H9 (cell line): Measurements from ENCODE around the gene CFAP61. TPM values are rescaled to one million over a fixed set of nuclear protein-coding genes. Genes with fewer than 3 reads are reported as not detected.

ENCODE experiments used
- DNase-seq: peaks from one replicate; pipeline ENCODE4 v3.0.0-alpha.2; 2017
- H2AFZ ChIP-seq: one replicate; pipeline ENCODE4 v1.6.1; 2013; ENCODE audit warnings: mild to moderate bottlenecking, low read length, control low read depth, moderate library complexity
- H2AK5ac ChIP-seq: 2 replicates; pipeline ENCODE4 v1.6.1; 2013; ENCODE audit warnings: low read length, control low read depth, mixed read lengths; ENCODE audit not compliant: insufficient read length
- H2BK120ac ChIP-seq: one replicate; pipeline ENCODE4 v1.6.1; 2013; ENCODE audit warnings: low read depth, mild to moderate bottlenecking, low read length, control low read depth, inconsistent platforms; ENCODE audit not compliant: poor library complexity, severe bottlenecking
- H2BK12ac ChIP-seq: 2 replicates; pipeline ENCODE4 v1.6.1; 2013; ENCODE audit warnings: low read length, control low read depth, mixed read lengths, low read depth; ENCODE audit not compliant: insufficient read length
- H2BK15ac ChIP-seq: 2 replicates; pipeline ENCODE4 v1.6.1; 2013; ENCODE audit warnings: low read depth, low read length, control low read depth
- H2BK20ac ChIP-seq: one replicate; pipeline ENCODE4 v1.6.1; 2013; ENCODE audit warnings: low read depth, mild to moderate bottlenecking, low read length, control low read depth, inconsistent platforms; ENCODE audit not compliant: poor library complexity, severe bottlenecking
- H2BK5ac ChIP-seq: 2 replicates; pipeline ENCODE4 v1.6.1; 2013; ENCODE audit warnings: low read length, control low read depth, mixed read lengths; ENCODE audit not compliant: insufficient read length
- H3K14ac ChIP-seq: 2 replicates; pipeline ENCODE4 v1.6.1; 2013; ENCODE audit warnings: low read length, control low read depth; ENCODE audit not compliant: insufficient read depth
- H3K18ac ChIP-seq: 2 replicates; pipeline ENCODE4 v1.6.1; 2013; ENCODE audit warnings: low read depth, mild to moderate bottlenecking, mixed read lengths, low read length, control low read depth; ENCODE audit not compliant: insufficient read length
- H3K23ac ChIP-seq: 2 replicates; pipeline ENCODE4 v1.6.1; 2013; ENCODE audit warnings: low read length, control low read depth, mixed read lengths, low read depth; ENCODE audit not compliant: insufficient read length
- H3K23me2 ChIP-seq: 2 replicates; pipeline ENCODE4 v1.6.1; 2013; ENCODE audit warnings: low read depth, mild to moderate bottlenecking, mixed read lengths, low read length, control low read depth; ENCODE audit not compliant: insufficient read length, poor library complexity, severe bottlenecking
- H3K27ac ChIP-seq: 2 replicates; pipeline ENCODE4 v1.5.1; 2013; ENCODE audit warnings: low read length, control low read depth, mixed read lengths, low read depth; ENCODE audit not compliant: insufficient read length
- H3K27me3 ChIP-seq: 2 replicates; pipeline ENCODE4 v1.6.1; 2013; ENCODE audit warnings: low read length, control low read depth, inconsistent platforms; ENCODE audit not compliant: insufficient read depth
- H3K4ac ChIP-seq: 2 replicates; pipeline ENCODE4 v1.6.1; 2013; ENCODE audit warnings: low read depth, mild to moderate bottlenecking, control low read depth, inconsistent platforms, low read length, moderate library complexity
- H3K4me1 ChIP-seq: 2 replicates; pipeline ENCODE4 v1.6.1; 2013; ENCODE audit warnings: low read length, control low read depth, inconsistent platforms; ENCODE audit not compliant: insufficient read depth
- H3K4me2 ChIP-seq: 2 replicates; pipeline ENCODE4 v1.6.1; 2013; ENCODE audit warnings: low read length, control low read depth, mixed read lengths; ENCODE audit not compliant: insufficient read length, insufficient read depth
- H3K56ac ChIP-seq: 2 replicates; pipeline ENCODE4 v1.6.1; 2013; ENCODE audit warnings: low read depth, mild to moderate bottlenecking, mixed read lengths, low read length, control low read depth; ENCODE audit not compliant: insufficient read length
- H3K79me1 ChIP-seq: 2 replicates; pipeline ENCODE4 v1.6.1; 2013; ENCODE audit warnings: low read depth, mild to moderate bottlenecking, moderate library complexity, low read length, control low read depth, inconsistent platforms; ENCODE audit not compliant: insufficient read depth, poor library complexity, severe bottlenecking
- H3K79me2 ChIP-seq: 2 replicates; pipeline ENCODE4 v1.6.1; 2013; ENCODE audit warnings: low read length, control low read depth, inconsistent platforms; ENCODE audit not compliant: insufficient read depth
- H3K9ac ChIP-seq: 2 replicates; pipeline ENCODE4 v1.6.1; 2013; ENCODE audit warnings: low read length, control low read depth, mixed read lengths; ENCODE audit not compliant: insufficient read length; ENCODE audit errors: extremely low read depth
- H3K9me3 ChIP-seq: one replicate; pipeline ENCODE4 v1.6.1; 2013; ENCODE audit warnings: low read depth, low read length, inconsistent platforms; ENCODE audit not compliant: control insufficient read depth
- H3T11ph ChIP-seq: one replicate; pipeline ENCODE4 v1.6.1; 2013; ENCODE audit warnings: mild to moderate bottlenecking, low read length, control low read depth, inconsistent platforms
- H4K20me1 ChIP-seq: one replicate; pipeline ENCODE4 v1.6.1; 2013; ENCODE audit not compliant: control insufficient read depth, insufficient read length, insufficient read depth
- H4K5ac ChIP-seq: 2 replicates; pipeline ENCODE4 v1.6.1; 2013; ENCODE audit warnings: low read depth, mild to moderate bottlenecking, mixed read lengths, low read length, control low read depth; ENCODE audit not compliant: insufficient read length
- H4K8ac ChIP-seq: replicated peaks from 2 replicates; pipeline ENCODE4 v1.6.1; 2013; ENCODE audit warnings: low read length, control low read depth, mixed read lengths, low read depth; ENCODE audit not compliant: insufficient read length
- H4K91ac ChIP-seq: 2 replicates; pipeline ENCODE4 v1.6.1; 2013; ENCODE audit warnings: low read depth, mild to moderate bottlenecking, moderate library complexity, mixed read lengths, low read length, control low read depth; ENCODE audit not compliant: insufficient read length
- H3K27ac Mint-ChIP-seq, 3 experiments: 2 replicates in 2 of 3; 3 replicates in 1 of 3; pipeline ENCODE4 v1.8.0; 2020 to 2021; ENCODE audit warnings: mixed read lengths in 3 of 3, mild to moderate bottlenecking in 1 of 3, moderate library complexity in 1 of 3
- H3K27me3 Mint-ChIP-seq: 2 replicates; pipeline ENCODE4 v1.8.0; 2021; ENCODE audit warnings: low read depth, mild to moderate bottlenecking, moderate library complexity, mixed read lengths
- H3K36me3 Mint-ChIP-seq, 3 experiments: 2 replicates in 2 of 3; 3 replicates in 1 of 3; pipeline ENCODE4 v1.8.0; 2020 to 2021; ENCODE audit warnings: low read depth in 3 of 3, mixed read lengths in 3 of 3; ENCODE audit not compliant: insufficient read depth in 1 of 3
- H3K4me1 Mint-ChIP-seq, 2 experiments: 2 replicates each; pipeline ENCODE4 v1.8.0; 2020; ENCODE audit warnings: mixed read lengths in 2 of 2
- H3K4me3 Mint-ChIP-seq, 2 experiments: 2 replicates in 1 of 2; 3 replicates in 1 of 2; pipeline ENCODE4 v1.8.0; 2020 to 2021; ENCODE audit warnings: mild to moderate bottlenecking in 2 of 2, mixed read lengths in 2 of 2, moderate library complexity in 1 of 2
- H3K9me3 Mint-ChIP-seq, 2 experiments: 2 replicates in 1 of 2; 3 replicates in 1 of 2; pipeline ENCODE4 v1.8.0; 2020; ENCODE audit warnings: mild to moderate bottlenecking in 2 of 2, mixed read lengths in 2 of 2, moderate library complexity in 1 of 2
- CTCF ChIP-seq: fragments of 200-600 bp; sonication (generic); conservative IDR thresholded peaks from 3 replicates; pipeline ENCODE4 v1.8.0; 2021; ENCODE audit warnings: antibody characterized with exemption, mild to moderate bottlenecking
- WGBS: extraction: QIAGEN DNeasy Blood & Tissue Kit; methylation state at CpG from one replicate; pipeline ENCODE4 v1.1.7; 2013; ENCODE audit warnings: missing lambda C conversion rate, low lambda C conversion rate, mixed read lengths; ENCODE audit not compliant: insufficient read length; ENCODE audit errors: extremely low coverage; 5-methylcytosine and 5-hydroxymethylcytosine counted together
- total RNA-seq: library from RNA; stranded (reverse); gene quantifications from 2 replicates; pipeline ENCODE4 v1.2.1, GENCODE V29; 2021

The CFAP61 gene
- total RNA-seq, 1 experiment from 2014 or later, result 0.44 TPM

GRCh38 chr20:20406306-20406705 lies 354.0 kb downstream of the CFAP61 start:
- Histone ChIP-seq H2BK120ac (no peak overlapping the region), H3K4me2 (no peak overlapping the region), H3K27me3 (no peaks in the 10 kb centered on the region), H3T11ph (no peak overlapping the region), H2BK12ac (no peak overlapping the region), H3K9me3 (no peaks in the 10 kb centered on the region), H4K5ac (no peak overlapping the region), H3K18ac (no peak overlapping the region), H3K79me2 (no peaks in the 10 kb centered on the region), H3K79me1 (no peaks in the 10 kb centered on the region), H2AK5ac (no peak overlapping the region), H3K27ac (no peak overlapping the region), H3K56ac (no peak overlapping the region), H3K23me2 (no peaks in the 10 kb centered on the region), H4K91ac (no peak overlapping the region), H4K8ac (no peak overlapping the region), H2BK5ac (no peak overlapping the region), H4K20me1 (no peaks in the 10 kb centered on the region), H3K9ac (no peak overlapping the region), H2BK20ac (no peak overlapping the region), H3K14ac (no peak overlapping the region), H3K23ac (no peak overlapping the region), H2AFZ (no peak overlapping the region), H3K4ac (no peak overlapping the region), H2BK15ac (no peak overlapping the region), H3K4me1 (no peaks in the 10 kb centered on the region)
- peaks cover 22 to 36% of the 10 kb centered on the region in 2 experiments for H3K4me1 Mint-ChIP-seq
- H3K27me3 Mint-ChIP-seq, result no peaks in the 10 kb centered on the region; the same call in none of the 2 replicates
- H3K4me3 Mint-ChIP-seq, result no peak overlapping the region; a peak in 1 of 5 replicates
- H3K9me3 Mint-ChIP-seq, result no peaks in the 10 kb centered on the region
- no peak for DNase-seq
- no peak for TF ChIP-seq CTCF
- no peaks in the 10 kb centered on the region; a peak in 2 of 7 replicates for H3K36me3 Mint-ChIP-seq
- H3K27ac Mint-ChIP-seq, result no peak overlapping the region
- no CpG with 5 or more reads among the region's 2 CpGs for WGBS
